HAP-1 (cell line): Measurements from ENCODE around the gene TCHP.
"Not testable (repeated sequence)": the region's sequence is repeated elsewhere in the genome, so short reads cannot be mapped to it uniquely, and the experiment has no call there.

Source experiments
- DNase-seq, 2 experiments: peaks; one replicate each; pipeline ENCODE4 v3.0.0-alpha.2; 2016 to 2020; ENCODE audit warnings: low spot score in 2 of 2
- H3K27me3 ChIP-seq: fragments of 250-450 bp; sonication (Bioruptor Pico); 2 replicates; pipeline ENCODE4 v1.5.1; 2020; ENCODE audit warnings: low read depth, mild to moderate bottlenecking, moderate library complexity
- H3K36me3 ChIP-seq: fragments of 250-450 bp; sonication (Bioruptor Pico); replicated peaks from 2 replicates; pipeline ENCODE4 v1.5.1; 2020; ENCODE audit warnings: mild to moderate bottlenecking
- H3K4me1 ChIP-seq: fragments of 250-450 bp; sonication (Bioruptor Pico); 2 replicates; pipeline ENCODE4 v1.5.1; 2020; ENCODE audit warnings: mild to moderate bottlenecking
- H3K4me3 ChIP-seq: fragments of 250-450 bp; sonication (Bioruptor Pico); 2 replicates; pipeline ENCODE4 v1.5.1; 2020; ENCODE audit warnings: mild to moderate bottlenecking, moderate library complexity
- H3K9me3 ChIP-seq: fragments of 250-450 bp; sonication (Bioruptor Pico); 2 replicates; pipeline ENCODE4 v1.5.1; 2020; ENCODE audit warnings: mild to moderate bottlenecking, moderate library complexity
- in situ Hi-C: fragments of 300-500 bp; cut with MboI; formaldehyde crosslinking; loops from 3 replicates; pipeline ENCODE4 v1.14.3; 2020; ENCODE audit warnings: low sequenced_read_pairs, inconsistent platforms, mixed read lengths

Gene TCHP

DNA sequence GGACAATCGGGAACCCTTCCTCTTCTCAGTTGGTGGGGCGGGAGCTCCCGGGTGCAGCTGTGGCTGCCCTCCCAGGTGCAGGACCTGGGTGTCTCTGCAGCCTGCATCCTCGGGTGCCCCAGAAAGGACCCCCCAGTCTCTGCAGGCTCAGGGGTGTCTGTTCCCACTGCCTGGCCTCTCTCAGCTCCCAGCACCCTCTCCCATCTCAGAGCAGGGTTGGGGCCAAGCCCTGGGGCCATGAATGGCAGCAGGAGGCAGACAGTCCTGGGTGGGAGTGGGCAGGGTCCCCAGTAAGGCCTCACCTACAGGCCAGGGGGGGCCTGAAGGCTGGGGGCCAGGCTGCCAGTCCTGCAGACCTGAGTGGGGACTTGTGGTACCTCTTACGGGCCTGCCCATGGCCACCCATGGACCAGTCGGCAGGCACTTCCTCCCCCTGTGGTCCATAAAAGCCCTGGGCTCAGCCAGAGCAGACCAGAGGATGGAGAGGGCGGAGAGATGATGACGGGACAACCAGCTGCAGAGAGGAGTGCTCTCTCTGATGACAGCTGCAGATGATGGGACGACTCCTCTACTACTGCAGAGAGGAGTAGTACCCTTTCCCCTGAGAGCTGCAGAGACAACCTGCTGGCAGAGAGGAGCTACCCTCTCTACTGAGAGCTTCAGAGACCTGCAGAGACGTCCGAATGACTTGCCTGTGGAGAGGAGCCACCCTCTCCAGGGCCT lies 26.6 kb downstream of the TCHP start:
- no peaks in the 10 kb centered on the region for H3K9me3 ChIP-seq
- no peaks in the 10 kb centered on the region for H3K27me3 ChIP-seq
- H3K4me3 ChIP-seq, result no peak overlapping the region
- in situ Hi-C loops, result no loop called here
- H3K36me3 ChIP-seq, result peaks cover 4% of the 10 kb centered on the region
- no peak for DNase-seq
- H3K4me1 ChIP-seq, result no peaks in the 10 kb centered on the region

DNA sequence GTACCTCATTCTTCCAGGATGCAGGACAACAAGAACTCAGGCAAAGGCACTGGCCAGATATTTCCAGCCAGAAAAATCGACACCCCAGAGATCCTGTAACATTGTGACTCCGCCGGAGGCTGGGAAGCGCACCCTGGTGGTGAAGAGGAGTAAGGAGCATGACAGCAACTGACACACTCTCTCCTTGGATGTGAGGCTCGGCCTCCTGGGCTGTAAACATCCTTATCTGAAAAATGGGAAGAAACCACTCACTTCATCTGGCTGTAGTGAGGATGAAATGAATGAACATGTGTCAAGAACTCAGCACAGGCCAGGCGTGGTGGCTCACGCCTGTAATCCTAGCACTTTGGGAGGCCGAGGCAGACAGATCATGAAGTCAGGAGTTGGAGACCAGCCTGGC lies 27.5 kb downstream of the TCHP start:
- DNase-seq, result peak; percentile 32 to 66
- H3K4me3 ChIP-seq, result no peak overlapping the region
- H3K9me3 ChIP-seq, result no peaks in the 10 kb centered on the region
- no peaks in the 10 kb centered on the region for H3K4me1 ChIP-seq
- in situ Hi-C loops, result no loop called here
- no peaks in the 10 kb centered on the region for H3K27me3 ChIP-seq
- peaks cover 14% of the 10 kb centered on the region for H3K36me3 ChIP-seq

DNA sequence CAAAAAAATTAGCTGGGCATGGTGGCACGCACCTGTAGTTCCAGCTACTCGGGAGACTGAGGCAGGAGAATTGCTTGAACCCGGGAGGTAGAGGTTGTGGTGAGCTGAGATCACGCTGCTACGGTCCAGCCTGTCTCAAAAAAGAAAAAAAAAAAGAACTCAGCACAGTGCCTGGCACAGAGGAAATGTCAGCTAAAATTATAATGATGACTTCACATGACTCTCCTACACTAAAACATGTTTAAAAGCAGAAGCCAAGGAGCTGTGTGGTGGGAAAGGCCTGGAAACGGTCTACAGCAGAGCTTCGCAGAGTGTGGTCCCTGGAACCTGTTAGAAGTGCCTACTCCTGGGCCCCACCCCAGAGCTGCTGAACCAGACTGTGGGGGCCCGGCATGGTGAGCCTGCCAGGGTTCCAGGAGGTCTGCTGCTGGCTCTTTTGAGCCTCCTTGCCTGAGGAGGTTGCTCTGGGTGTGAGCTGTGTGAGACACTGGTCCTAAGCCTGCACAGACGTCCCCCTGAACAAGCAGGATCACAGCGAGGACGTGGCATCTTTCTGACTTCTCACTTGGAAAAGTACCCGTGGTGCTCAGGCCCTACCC lies 28.1 kb downstream of the TCHP start:
- Histone ChIP-seq H3K36me3 (peaks cover 19% of the 10 kb centered on the region), H3K4me1 (no peaks in the 10 kb centered on the region), H3K9me3 (no peaks in the 10 kb centered on the region), H3K27me3 (no peaks in the 10 kb centered on the region), H3K4me3 (no peak overlapping the region)
- no peak for DNase-seq
- in situ Hi-C loops, result no loop called here

GRCh38 chr12:109929326-109929725 lies 29.3 kb downstream of the TCHP start:
- H3K4me3 ChIP-seq, H3K9me3 ChIP-seq, H3K27me3 ChIP-seq, H3K4me1 ChIP-seq, in situ Hi-C loops, DNase-seq: not testable (repeated sequence)
- peaks cover 26% of the 10 kb centered on the region for H3K36me3 ChIP-seq

DNA sequence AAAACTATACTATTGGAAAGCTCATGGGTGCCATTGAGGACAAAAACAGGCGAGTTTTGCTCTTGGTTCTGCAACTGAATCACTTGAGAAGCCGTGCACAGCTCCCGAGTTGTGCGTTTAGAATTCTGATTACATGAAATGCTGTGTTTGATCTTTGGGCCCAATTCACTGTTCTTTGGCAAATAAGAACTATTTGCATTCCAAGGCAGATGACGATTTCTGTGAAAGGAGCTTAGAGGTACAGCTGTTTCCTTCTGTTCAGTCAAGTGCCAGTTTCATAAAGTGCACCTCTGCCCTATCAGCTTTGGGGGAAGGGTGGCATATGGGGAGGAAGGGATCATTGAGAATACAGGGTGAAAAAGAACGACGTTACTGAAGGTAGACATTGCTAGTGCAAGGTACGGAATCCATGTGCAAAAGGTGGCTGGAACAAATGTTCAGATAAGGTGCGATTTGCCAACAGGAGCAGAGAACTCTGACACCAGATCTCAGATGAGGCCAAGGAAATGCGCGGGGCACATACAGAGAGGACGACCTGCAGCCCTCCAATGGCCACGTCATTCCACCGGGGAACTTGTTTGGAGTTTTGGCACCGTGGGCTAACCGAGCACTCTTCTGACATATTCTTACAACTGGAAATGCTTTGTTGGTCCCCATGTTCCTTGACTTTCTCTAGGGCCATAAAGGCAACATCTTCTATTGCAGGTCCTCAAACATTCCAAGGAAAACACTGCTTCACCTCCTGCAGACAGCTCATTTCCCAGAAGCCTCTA lies 30.1 kb downstream of the TCHP start:
- H3K9me3 ChIP-seq, result no peaks in the 10 kb centered on the region
- in situ Hi-C loops, result no loop called here
- H3K4me3 ChIP-seq, result no peak overlapping the region
- no peak for DNase-seq
- H3K36me3 ChIP-seq, result peaks cover 26% of the 10 kb centered on the region
- H3K4me1 ChIP-seq, result no peaks in the 10 kb centered on the region
- H3K27me3 ChIP-seq, result no peaks in the 10 kb centered on the region

DNA sequence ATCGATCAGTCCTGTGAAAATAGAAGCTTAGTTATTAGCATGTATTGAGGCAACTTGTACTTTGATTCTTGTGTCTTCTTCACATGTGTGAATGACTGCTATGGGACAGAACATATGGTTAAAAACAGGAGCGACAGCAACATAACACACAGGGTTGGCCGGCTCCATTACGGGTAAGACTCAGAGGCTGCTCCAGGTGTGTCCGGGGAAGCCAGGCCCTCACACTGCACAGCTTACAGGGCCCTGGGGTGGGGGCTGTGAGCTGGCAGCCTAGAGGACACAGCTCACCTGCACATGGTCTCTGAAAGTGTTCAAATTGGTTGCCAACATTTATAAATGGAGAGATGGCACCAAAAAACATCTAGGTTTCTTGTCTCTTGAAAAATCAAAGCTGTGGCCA lies 31.1 kb downstream of the TCHP start:
- DNase-seq, result no peak
- Histone ChIP-seq H3K4me1 (no peaks in the 10 kb centered on the region), H3K9me3 (no peaks in the 10 kb centered on the region), H3K4me3 (no peak overlapping the region), H3K27me3 (no peaks in the 10 kb centered on the region), H3K36me3 (peaks cover 31% of the 10 kb centered on the region)
- in situ Hi-C loops, result no loop called here

DNA sequence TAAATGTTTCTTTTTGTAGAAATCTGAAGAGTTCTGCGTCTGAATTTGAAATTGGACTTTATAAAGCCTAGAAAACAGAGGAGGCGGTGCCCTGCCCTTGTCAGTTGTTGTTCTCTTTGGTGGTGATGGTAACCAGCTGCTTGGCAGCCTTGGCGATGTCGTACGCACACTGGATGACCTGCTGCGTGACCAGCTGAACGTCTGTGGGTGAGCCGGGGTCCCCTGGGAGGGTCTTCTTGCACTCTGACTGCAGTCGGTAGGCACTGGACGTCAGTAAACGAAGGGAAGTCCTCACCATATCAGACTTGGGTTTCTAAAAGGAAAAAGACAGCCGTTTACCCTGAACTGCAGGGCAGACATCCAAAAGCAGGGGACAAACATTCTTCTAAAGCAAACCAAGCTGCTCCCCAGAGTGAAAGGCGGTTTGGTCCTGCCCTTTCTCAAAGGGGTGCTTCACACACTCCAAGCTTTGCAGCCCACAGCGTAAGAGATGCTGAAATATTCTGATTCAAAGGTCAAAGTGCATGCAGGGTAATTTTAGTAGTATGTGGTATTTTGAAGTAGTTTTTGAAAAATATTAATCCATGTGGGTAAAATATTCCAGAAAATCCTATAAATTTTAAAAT lies 32.9 kb downstream of the TCHP start:
- no peak for DNase-seq
- H3K4me3 ChIP-seq, result no peak overlapping the region
- no peaks in the 10 kb centered on the region for H3K9me3 ChIP-seq
- no peaks in the 10 kb centered on the region for H3K27me3 ChIP-seq
- H3K4me1 ChIP-seq, result no peaks in the 10 kb centered on the region
- H3K36me3 ChIP-seq, result peaks cover 31% of the 10 kb centered on the region
- in situ Hi-C loops, result no loop called here

GRCh38 chr12:109934026-109934425 lies 34.0 kb downstream of the TCHP start:
- Histone ChIP-seq H3K27me3 (no peaks in the 10 kb centered on the region), H3K9me3 (no peaks in the 10 kb centered on the region), H3K4me3 (no peak overlapping the region), H3K36me3 (peaks cover 37% of the 10 kb centered on the region), H3K4me1 (no peaks in the 10 kb centered on the region)
- DNase-seq, result no peak
- in situ Hi-C loops, result no loop called here

GRCh38 chr12:109937371-109937770 lies 37.3 kb downstream of the TCHP start:
- in situ Hi-C loops, result no loop called here

GRCh38 chr12:109938947-109939346 lies 38.9 kb downstream of the TCHP start:
- no peak for DNase-seq
- Histone ChIP-seq H3K27me3 (no peaks in the 10 kb centered on the region), H3K4me1 (no peaks in the 10 kb centered on the region), H3K36me3 (peaks cover 21% of the 10 kb centered on the region), H3K4me3 (no peak overlapping the region), H3K9me3 (no peaks in the 10 kb centered on the region)
- in situ Hi-C loops, result no loop called here

More at GRCh38 chr12:109937371-109937770, 37.3 kb downstream of the TCHP start:
- Histone ChIP-seq H3K4me3 (no peak overlapping the region), H3K36me3 (peaks cover 28% of the 10 kb centered on the region), H3K9me3 (no peaks in the 10 kb centered on the region), H3K4me1 (no peaks in the 10 kb centered on the region), H3K27me3 (no peaks in the 10 kb centered on the region)
- DNase-seq, result no peak

GRCh38 chr12:109939504-109939903 lies 39.4 kb downstream of the TCHP start:
- no peak for DNase-seq

GRCh38 chr12:109940339-109940923 lies 40.4 kb downstream of the TCHP start:
- in situ Hi-C loops, result no loop called here
- H3K36me3 ChIP-seq, result peaks cover 17% of the 10 kb centered on the region

More at GRCh38 chr12:109939504-109939903, 39.4 kb downstream of the TCHP start:
- H3K9me3 ChIP-seq, result no peaks in the 10 kb centered on the region
- H3K4me1 ChIP-seq, result no peaks in the 10 kb centered on the region
- in situ Hi-C loops, result no loop called here
- H3K4me3 ChIP-seq, result no peak overlapping the region
- H3K27me3 ChIP-seq, result no peaks in the 10 kb centered on the region
- H3K36me3 ChIP-seq, result peaks cover 17% of the 10 kb centered on the region

DNA sequence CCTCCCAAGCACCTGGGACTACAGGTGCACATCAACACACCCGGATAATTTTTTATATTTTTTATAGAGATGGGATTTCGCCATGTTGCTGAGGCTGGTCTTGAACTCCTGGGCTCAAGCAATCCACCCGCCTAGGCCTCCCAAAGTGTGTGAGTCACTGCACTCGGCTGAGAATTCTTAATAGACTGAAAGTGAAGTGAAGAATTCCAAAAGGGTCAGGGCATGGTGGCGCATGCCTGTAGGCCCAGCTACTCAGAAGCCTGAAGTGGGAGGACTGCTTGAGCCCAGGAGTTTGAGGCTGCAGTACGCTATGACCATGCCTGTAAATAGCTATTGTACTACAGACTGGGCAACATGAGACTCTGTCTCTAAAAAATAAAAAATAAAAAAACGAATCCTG lies 43.7 kb downstream of the TCHP start:
- DNase-seq, result no peak
- Histone ChIP-seq H3K36me3 (peaks cover 17% of the 10 kb centered on the region), H3K4me1 (no peaks in the 10 kb centered on the region), H3K4me3 (no peak overlapping the region), H3K9me3 (no peaks in the 10 kb centered on the region), H3K27me3 (no peaks in the 10 kb centered on the region)
- in situ Hi-C loops, result no loop called here

More at GRCh38 chr12:109940339-109940923, 40.4 kb downstream of the TCHP start:
- H3K27me3 ChIP-seq, result no peaks in the 10 kb centered on the region
- no peak overlapping the region for H3K4me3 ChIP-seq
- no peaks in the 10 kb centered on the region for H3K9me3 ChIP-seq
- no peak for DNase-seq
- H3K4me1 ChIP-seq, result no peaks in the 10 kb centered on the region
